ENCODE data around the gene EHBP1.

The EHBP1 gene

GRCh38 chr2:62705007-62705829, at the start of gene EHBP1:
TSS of gene EHBP1 (plus strand) at chr2:62705713. CDS start at chr2:62707192, 1,479 bp downstream.
- DNase-seq (ENCODE audit: low read depth), result peak; percentile 94

GRCh38 chr2:62657783-62658182, 47.7 kb upstream of the EHBP1 start:
- no peak for DNase-seq (ENCODE audit: low read depth)

DNA sequence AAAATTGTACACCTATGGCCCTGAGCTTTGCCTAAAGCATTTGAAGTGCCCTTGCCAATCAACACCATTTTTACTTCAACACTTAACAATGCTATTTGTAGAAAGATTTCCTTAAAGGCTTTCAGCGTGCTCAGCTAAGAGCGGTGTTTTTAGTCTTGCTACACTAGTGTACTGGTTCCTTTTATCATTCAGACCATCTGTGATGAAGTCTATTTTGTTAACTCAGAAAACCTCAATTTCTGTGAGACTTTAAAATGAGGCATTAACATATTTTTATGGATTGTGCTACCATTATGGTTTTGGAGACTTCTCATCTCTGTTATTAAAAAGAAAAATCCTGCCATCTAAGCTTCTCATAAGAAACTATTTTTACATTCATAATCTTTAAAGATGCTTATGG, 46.6 kb upstream of the EHBP1 start:
- DNase-seq (ENCODE audit: low read depth), result no peak

DNA sequence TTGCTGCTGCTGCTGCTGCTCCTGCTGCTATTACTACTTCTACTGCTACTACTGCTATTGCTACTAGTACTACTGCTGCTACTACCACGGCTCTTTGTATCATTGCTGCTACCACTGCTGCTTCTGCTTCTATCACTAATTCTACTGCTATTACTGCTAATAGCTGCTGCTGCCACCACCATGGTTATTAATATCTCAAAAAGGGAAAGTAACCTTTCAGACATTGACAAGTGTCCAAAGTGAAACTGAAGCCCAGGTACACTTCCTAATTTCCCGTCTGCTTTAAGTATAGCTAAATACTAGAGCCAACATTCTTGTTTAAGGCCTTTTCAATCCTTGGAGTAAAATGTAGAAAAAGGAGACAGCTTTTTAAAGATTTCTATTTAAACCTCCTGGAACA, 45.4 kb upstream of the EHBP1 start:
- DNase-seq (ENCODE audit: low read depth), result no peak

GRCh38 chr2:62660582-62661262, 44.8 kb upstream of the EHBP1 start:
- DNase-seq (ENCODE audit: low read depth), result no peak

GRCh38 chr2:62661263-62661635, 44.3 kb upstream of the EHBP1 start:
- DNase-seq (ENCODE audit: low read depth), result no peak

DNA sequence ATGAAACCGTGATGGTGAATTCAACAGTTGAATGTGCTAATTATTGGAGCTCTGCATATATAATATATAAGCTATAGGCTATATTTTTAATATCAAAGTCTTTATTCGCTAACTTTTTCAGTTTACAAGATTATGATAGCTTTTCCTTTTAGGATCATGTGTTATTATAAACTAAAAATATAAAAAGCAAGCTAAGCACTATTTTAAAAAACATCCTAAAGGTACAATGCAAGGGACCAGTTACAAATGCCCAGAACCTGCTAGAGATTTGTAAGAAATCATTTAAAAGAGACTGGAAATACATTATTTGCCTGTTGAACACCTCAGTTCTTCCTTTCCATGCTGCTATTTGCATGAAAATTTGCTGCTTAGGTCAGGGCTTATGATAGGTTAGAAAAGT, 43.4 kb upstream of the EHBP1 start:
- DNase-seq (ENCODE audit: low read depth), result no peak

- no peak for DNase-seq (ENCODE audit: low read depth)
These were observed 43.0 kb upstream of the EHBP1 start for GRCh38 chr2:62662554-62662953.

DNA sequence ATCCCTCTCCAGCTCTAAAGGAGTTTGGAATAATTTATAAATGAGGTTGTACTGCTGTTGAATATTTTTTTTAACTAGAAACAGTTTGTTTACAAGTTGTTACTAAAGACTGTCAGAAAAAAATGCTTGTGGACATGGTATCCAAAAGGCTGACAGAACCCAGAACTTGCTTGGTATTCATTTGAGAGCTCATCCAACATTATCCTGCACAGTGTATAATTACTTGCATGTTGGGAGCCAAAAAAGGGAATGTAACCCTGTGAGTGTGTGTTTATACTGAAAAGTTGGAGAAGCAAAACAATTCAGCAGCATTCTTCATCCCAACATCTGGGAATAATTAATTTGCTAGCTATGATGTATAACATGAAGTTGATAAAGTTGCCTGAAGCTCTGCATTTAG, 42.1 kb upstream of the EHBP1 start:
- no peak for DNase-seq (ENCODE audit: low read depth)

- DNase-seq (ENCODE audit: low read depth), result no peak
These were observed 41.4 kb upstream of the EHBP1 start for GRCh38 chr2:62663920-62664795.

GRCh38 chr2:62665446-62665845, 40.1 kb upstream of the EHBP1 start:
- DNase-seq (ENCODE audit: low read depth), result no peak

GRCh38 chr2:62669180-62669579, 36.3 kb upstream of the EHBP1 start:
- no peak for DNase-seq (ENCODE audit: low read depth)

- no peak for DNase-seq (ENCODE audit: low read depth)
These were observed 32.9 kb upstream of the EHBP1 start for GRCh38 chr2:62672601-62673000.

DNA sequence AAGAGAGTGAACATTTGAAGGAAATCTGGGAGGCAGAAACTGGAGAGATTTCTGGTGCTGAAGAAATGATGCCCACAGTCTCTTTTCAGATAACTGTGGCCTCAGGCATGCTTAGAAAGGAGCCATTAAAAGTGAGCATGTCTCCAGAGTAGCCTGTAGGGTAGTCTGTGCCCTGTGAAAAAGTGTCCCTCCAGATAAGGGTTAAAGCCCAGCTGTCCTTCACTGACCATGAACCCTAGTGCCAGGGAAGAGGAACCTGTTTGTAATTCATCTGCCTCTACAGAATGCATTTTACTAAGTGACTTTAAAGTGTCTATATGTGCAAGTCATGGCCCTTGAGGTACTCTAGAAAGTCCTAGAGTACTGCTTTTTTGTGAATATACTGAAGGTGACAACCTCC, 30.5 kb upstream of the EHBP1 start:
- no peak for DNase-seq (ENCODE audit: low read depth)

DNA sequence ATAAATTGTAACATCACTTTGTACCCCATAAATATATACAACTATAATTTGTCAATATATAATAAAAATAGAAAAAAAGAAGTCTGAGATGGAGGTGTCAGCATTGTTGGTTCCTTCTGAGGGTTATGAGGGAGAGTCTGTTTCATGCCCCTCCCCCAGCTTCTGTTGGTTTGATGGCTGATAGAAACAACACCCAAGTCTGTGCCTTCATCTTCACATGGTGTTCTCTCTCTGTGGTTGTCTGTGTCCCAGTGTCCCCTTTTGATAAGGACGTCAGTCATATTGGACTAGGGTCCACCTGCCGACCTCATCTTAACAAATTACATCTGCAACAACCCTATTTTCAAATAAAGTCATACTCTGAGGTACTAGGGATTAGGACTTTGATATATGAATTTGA, 20.3 kb upstream of the EHBP1 start:
- DNase-seq (ENCODE audit: low read depth), result no peak

GRCh38 chr2:62686012-62686685, 19.4 kb upstream of the EHBP1 start:
- no peak for DNase-seq (ENCODE audit: low read depth)

DNA sequence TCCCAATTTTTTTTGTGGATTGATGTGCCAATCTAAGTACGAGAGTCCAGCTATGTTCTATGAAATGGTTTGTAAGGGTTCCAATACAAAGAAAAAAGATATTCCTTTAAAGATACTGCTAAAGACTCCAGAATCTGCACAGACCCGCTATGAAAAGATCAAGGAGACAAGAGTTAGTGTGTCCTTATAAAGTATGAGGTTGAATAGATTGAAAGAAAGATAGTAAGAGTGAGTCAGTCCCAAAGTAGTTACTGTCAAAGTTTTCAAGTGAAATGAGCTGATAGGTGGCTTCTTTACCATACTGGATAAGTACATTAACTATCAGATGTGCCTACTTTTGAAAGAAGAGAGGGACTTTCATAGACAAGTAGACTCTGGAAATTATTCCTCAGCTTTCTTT, 17.9 kb upstream of the EHBP1 start:
- no peak for DNase-seq (ENCODE audit: low read depth)

- no peak for DNase-seq (ENCODE audit: low read depth)
These were observed 16.7 kb upstream of the EHBP1 start for GRCh38 chr2:62688771-62689170.

GRCh38 chr2:62691186-62691585, 14.3 kb upstream of the EHBP1 start:
- no peak for DNase-seq (ENCODE audit: low read depth)

DNA sequence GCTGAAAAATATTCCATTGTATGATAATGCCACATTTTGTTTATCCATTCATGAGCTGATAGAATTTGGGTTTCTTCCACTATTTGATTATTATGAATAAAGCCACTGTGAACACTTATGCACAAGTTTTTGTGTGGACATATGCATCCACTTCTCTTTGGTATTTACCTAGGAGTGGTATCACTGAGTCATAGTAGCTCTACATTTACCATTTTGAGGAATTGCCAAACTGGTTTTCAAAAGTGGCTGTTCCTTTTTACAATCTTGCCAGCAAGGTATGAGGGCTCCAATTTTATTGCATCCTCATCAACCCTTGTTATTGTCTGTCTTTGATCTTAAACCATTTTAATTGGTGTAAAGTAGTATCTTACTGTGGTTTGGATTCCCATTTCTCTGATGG, 13.3 kb upstream of the EHBP1 start:
- DNase-seq (ENCODE audit: low read depth), result no peak

GRCh38 chr2:62698653-62699052, 6.9 kb upstream of the EHBP1 start:
- DNase-seq (ENCODE audit: low read depth), result no peak

GRCh38 chr2:62704654-62705006, 883 bp upstream of the EHBP1 start:
- no peak for DNase-seq (ENCODE audit: low read depth)
